ENCODE results near the gene TRIM40. TPM values are rescaled to one million over a fixed set of nuclear protein-coding genes. Genes with fewer than 3 reads are reported as not detected.
"Not testable (repeated sequence)": the region's sequence is repeated elsewhere in the genome, so short reads cannot be mapped to it uniquely, and the experiment has no call there.

Gene TRIM40
- total and polyA plus RNA-seq, 4 donors = 0.08 to 0.20 TPM; not detected in 2

DNA sequence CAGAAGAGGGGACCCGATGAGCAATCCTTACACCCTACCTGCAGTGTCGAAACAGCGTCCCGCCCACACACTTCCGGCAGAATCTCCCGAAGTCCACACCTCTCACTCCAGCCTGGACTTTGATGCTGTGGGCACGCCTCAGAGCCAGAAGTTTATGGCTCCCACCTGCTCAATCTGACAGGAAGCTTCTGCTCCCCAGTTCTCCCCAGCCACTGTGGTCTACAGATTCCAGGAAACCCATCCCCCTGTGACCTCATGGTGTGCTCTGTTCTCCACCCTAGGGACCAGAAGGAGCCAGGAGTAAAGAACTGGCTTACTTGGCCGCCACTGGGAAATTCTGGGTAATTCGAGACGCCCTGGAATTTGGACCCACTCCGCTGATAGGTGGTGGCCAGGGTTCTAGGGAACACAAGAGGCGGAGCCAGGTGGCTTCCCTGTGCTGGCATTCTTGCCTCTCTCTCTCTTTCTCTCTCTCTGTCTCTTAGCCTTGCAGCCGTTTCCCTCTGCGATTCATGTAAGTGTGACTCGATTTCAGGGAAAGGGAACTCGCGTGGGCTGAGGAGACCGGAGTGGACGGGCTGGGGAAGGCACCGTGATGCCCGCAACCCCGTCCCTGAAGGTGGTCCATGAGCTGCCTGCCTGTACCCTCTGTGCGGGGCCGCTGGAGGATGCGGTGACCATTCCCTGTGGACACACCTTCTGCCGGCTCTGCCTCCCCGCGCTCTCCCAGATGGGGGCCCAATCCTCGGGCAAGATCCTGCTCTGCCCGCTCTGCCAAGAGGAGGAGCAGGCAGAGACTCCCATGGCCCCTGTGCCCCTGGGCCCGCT, 27.4 kb downstream of the TRIM40 start, which contains the start of gene TRIM15:
TRIM15 (plus strand) TSS at position 457 of the 828 bp plus-strand sequence; CDS start at position 596, 139 bp downstream.
- H3K27ac ChIP-seq (ENCODE audit: low read depth in 1 of 2, low read length in 1 of 2) = no peak within 1 kb of the TSS
- H3K27me3 ChIP-seq (ENCODE audit: control insufficient read depth in 3 of 3, insufficient read depth in 3 of 3, low read length in 2 of 3) = peaks cover 0 to 29% (median 13%) of the 10 kb centered on the region in 3 donors
- no peak within 1 kb of the TSS for H3K4me3 ChIP-seq
- peaks cover 0 to 1% (median 0%) of the 10 kb centered on the region in 5 donors for H3K4me1 ChIP-seq (ENCODE audit: control insufficient read depth in 5 of 5, insufficient read depth in 5 of 5, low read length in 5 of 5)
- DNase-seq = no peak
- 77 to 80% methylated on average over 31 of the region's 31 CpGs for WGBS, 2 donors
- no peaks in the 10 kb centered on the region for H3K9me3 ChIP-seq (ENCODE audit: control insufficient read depth in 4 of 4, insufficient read depth in 3 of 4, low read length in 3 of 4)
- TF ChIP-seq, protein P1, sequence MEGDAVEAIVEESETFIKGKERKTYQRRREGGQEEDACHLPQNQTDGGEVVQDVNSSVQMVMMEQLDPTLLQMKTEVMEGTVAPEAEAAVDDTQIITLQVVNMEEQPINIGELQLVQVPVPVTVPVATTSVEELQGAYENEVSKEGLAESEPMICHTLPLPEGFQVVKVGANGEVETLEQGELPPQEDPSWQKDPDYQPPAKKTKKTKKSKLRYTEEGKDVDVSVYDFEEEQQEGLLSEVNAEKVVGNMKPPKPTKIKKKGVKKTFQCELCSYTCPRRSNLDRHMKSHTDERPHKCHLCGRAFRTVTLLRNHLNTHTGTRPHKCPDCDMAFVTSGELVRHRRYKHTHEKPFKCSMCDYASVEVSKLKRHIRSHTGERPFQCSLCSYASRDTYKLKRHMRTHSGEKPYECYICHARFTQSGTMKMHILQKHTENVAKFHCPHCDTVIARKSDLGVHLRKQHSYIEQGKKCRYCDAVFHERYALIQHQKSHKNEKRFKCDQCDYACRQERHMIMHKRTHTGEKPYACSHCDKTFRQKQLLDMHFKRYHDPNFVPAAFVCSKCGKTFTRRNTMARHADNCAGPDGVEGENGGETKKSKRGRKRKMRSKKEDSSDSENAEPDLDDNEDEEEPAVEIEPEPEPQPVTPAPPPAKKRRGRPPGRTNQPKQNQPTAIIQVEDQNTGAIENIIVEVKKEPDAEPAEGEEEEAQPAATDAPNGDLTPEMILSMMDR (IDR thresholded peaks at IDR 0.05; ENCODE audit: control extremely low read depth, extremely low read depth) = no peak
- ATAC-seq (ENCODE audit: insufficient read depth, low FRiP score) = no peak
- H3K36me3 ChIP-seq (ENCODE audit: control insufficient read depth in 4 of 4, insufficient read depth in 4 of 4, low read length in 4 of 4) = no peaks in the 10 kb centered on the region
- H3K9ac ChIP-seq (ENCODE audit: insufficient read depth in 1 of 2, low read length in 2 of 2) = no peak within 1 kb of the TSS

DNA sequence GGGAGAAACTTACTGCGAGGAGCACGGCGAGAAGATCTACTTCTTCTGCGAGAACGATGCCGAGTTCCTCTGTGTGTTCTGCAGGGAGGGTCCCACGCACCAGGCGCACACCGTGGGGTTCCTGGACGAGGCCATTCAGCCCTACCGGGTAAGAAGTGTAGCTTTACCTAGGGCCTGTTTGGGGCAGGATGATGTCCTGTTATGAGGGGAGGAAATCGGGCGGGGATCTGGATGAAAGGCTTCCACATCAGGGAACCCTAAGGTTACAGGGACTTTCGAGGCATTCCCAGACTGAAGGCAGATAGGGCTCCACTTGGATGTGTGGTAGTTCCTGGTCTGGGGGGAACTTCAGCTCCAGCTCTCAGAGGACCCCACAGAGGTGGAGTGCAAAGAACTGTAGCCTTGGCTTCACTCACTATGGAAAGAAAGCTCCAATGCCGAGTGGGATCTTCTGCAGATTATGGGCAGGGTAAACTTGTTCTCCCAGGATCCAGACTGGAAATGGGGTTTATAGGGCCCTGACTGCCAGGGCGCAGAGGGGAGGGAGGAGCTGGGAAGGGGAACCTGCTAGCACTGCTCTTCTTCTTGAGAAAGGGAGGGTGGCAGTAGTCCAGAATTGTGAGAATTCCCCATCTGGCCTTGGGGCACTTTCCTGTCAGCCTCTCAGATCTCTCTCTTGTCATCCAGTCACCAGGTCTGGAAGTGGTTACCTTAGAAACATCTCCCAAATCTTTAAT, 28.1 kb downstream of the TRIM40 start:
- Histone ChIP-seq H3K4me3 (no peak overlapping the region), H3K4me1 (ENCODE audit: control insufficient read depth in 5 of 5, insufficient read depth in 5 of 5, low read length in 5 of 5) (no peaks in the 10 kb centered on the region), H3K9ac (ENCODE audit: insufficient read depth in 1 of 2, low read length in 2 of 2) (no peak overlapping the region), H3K9me3 (ENCODE audit: control insufficient read depth in 4 of 4, insufficient read depth in 3 of 4, low read length in 3 of 4) (no peaks in the 10 kb centered on the region), H3K36me3 (ENCODE audit: control insufficient read depth in 4 of 4, insufficient read depth in 4 of 4, low read length in 4 of 4) (no peaks in the 10 kb centered on the region), H3K27ac (ENCODE audit: low read depth in 1 of 2, low read length in 1 of 2) (no peak overlapping the region), H3K27me3 (ENCODE audit: control insufficient read depth in 3 of 3, insufficient read depth in 3 of 3, low read length in 2 of 3) (peaks cover 0 to 29% (median 18%) of the 10 kb centered on the region in 3 donors)
- DNase-seq (no peak), ATAC-seq (ENCODE audit: insufficient read depth, low FRiP score) (no peak)
- WGBS, 2 donors = 91 to 94% methylated on average over 16 of the region's 16 CpGs
- TF ChIP-seq, protein P1 (IDR thresholded peaks at IDR 0.05; ENCODE audit: control extremely low read depth, extremely low read depth) = no peak

DNA sequence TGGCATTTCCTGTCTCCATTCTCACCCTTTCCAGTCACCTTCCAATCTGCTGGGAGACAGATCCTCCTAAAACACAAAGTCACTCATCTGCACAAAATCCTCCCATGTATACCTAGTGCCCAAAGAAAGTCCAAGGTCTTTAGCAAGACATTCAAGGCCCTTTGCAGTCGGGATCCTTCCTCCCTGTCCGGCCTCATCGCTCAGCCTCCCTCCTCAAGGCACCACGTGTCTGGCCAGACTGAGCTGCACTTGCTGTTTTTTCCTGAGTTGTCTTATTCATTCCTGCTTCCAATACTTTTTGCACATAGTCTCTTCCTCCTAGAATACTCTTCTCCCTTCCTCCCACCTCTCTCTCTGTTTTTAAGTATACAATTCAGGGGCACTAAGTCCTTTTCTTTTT, 28.8 kb downstream of the TRIM40 start:
- Histone ChIP-seq H3K9me3 (ENCODE audit: control insufficient read depth in 4 of 4, insufficient read depth in 3 of 4, low read length in 3 of 4) (no peaks in the 10 kb centered on the region), H3K4me1 (ENCODE audit: control insufficient read depth in 5 of 5, insufficient read depth in 5 of 5, low read length in 5 of 5) (no peaks in the 10 kb centered on the region), H3K4me3 (no peak overlapping the region), H3K27ac (ENCODE audit: low read depth in 1 of 2, low read length in 1 of 2) (no peak overlapping the region), H3K36me3 (ENCODE audit: control insufficient read depth in 4 of 4, insufficient read depth in 4 of 4, low read length in 4 of 4) (no peaks in the 10 kb centered on the region), H3K27me3 (ENCODE audit: control insufficient read depth in 3 of 3, insufficient read depth in 3 of 3, low read length in 2 of 3) (peaks cover 0 to 31% (median 22%) of the 10 kb centered on the region in 3 donors), H3K9ac (ENCODE audit: insufficient read depth in 1 of 2, low read length in 2 of 2) (no peak overlapping the region)
- 83 to 91% methylated on average over 4 of the region's 4 CpGs for WGBS, 2 donors
- ATAC-seq (ENCODE audit: insufficient read depth, low FRiP score) (no peak), DNase-seq (no peak)
- TF ChIP-seq, protein P1 (IDR thresholded peaks at IDR 0.05; ENCODE audit: control extremely low read depth, extremely low read depth) = no peak

DNA sequence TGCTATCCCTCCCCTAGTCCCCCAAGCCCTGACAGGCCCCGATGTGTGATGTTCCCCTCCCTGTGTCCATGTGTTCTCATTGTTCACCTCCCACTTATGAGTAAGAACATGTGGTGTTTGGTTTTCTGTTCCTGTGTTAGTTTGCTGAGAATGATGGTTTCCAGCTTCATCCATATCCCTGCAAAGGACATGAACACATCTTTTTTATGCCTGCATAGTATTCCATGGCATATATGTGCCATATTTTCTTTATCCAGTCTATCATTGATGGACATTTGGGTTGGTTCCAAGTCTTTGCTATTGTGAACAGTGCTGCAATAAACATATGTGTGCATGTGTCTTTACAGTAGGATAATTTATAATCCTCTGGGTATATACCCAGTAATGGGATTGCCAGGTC, 29.3 kb downstream of the TRIM40 start:
- not testable (repeated sequence) for H3K27ac ChIP-seq (ENCODE audit: low read depth in 1 of 2, low read length in 1 of 2); H3K9me3 ChIP-seq (ENCODE audit: control insufficient read depth in 4 of 4, insufficient read depth in 3 of 4, low read length in 3 of 4); DNase-seq; H3K36me3 ChIP-seq (ENCODE audit: control insufficient read depth in 4 of 4, insufficient read depth in 4 of 4, low read length in 4 of 4); H3K4me3 ChIP-seq; H3K4me1 ChIP-seq (ENCODE audit: control insufficient read depth in 5 of 5, insufficient read depth in 5 of 5, low read length in 5 of 5); H3K9ac ChIP-seq (ENCODE audit: insufficient read depth in 1 of 2, low read length in 2 of 2); ATAC-seq (ENCODE audit: insufficient read depth, low FRiP score)
- H3K27me3 ChIP-seq (ENCODE audit: control insufficient read depth in 3 of 3, insufficient read depth in 3 of 3, low read length in 2 of 3) = peaks cover 0 to 29% (median 27%) of the 10 kb centered on the region in 3 donors
- WGBS, 2 donors = 90 to 95% methylated on average over 1 of the region's 1 CpG
